Upper lobe of left lung (tissue), 6 donors: ENCODE data around the gene PHYKPL. TPM values are rescaled to one million over a fixed set of nuclear protein-coding genes. Genes with fewer than 3 reads are reported as not detected.

Experiments used
- ATAC-seq, 2 donors: fragments of 200-7000 bp; cut with Tn5 transposase; one replicate each; pipeline ENCODE4 v1.9.1; 2022; ENCODE audit warnings: mild to moderate bottlenecking in 2 of 2, moderate library complexity in 2 of 2; ENCODE audit not compliant: low FRiP score in 2 of 2
- DNase-seq, 2 donors: peaks; one replicate each; pipeline ENCODE4 v3.0.0-alpha.2; 2019 to 2020
- H3K27ac ChIP-seq, 4 donors: fragments of 200-600 bp; sonication (generic); one replicate each; pipeline ENCODE4 v1.5.1; 2016 to 2019
- H3K27me3 ChIP-seq, 4 donors: fragments of 200-600 bp; sonication (generic); one replicate each; pipeline ENCODE4 v1.5.1; 2017 to 2019
- H3K36me3 ChIP-seq, 4 donors: fragments of 200-600 bp; sonication (generic); one replicate each; pipeline ENCODE4 v1.5.1; 2016 to 2019
- H3K4me1 ChIP-seq, 4 donors: fragments of 200-600 bp; sonication (generic); one replicate each; pipeline ENCODE4 v1.5.1; 2018 to 2019
- H3K4me3 ChIP-seq, 4 donors: fragments of 200-600 bp; sonication (generic); one replicate each; pipeline ENCODE4 v1.5.1; 2017 to 2019; ENCODE audit warnings: mild to moderate bottlenecking in 2 of 4, moderate library complexity in 1 of 4
- H3K9me3 ChIP-seq, 4 donors: fragments of 200-600 bp; sonication (generic); one replicate each; pipeline ENCODE4 v1.5.1; 2018 to 2019
- EP300 ChIP-seq, 4 donors: sonication (generic); formaldehyde crosslinking; IDR thresholded peaks; one replicate each; pipeline ENCODE4 v1.5.1; 2017; ENCODE audit warnings: antibody characterized with exemption in 4 of 4, control low read depth in 2 of 4
- POLR2A ChIP-seq, 4 donors: fragments of 450-650 bp; IDR thresholded peaks; one replicate each; pipeline ENCODE4 v1.5.1; 2016 to 2017; ENCODE audit warnings: antibody characterized with exemption in 4 of 4, mild to moderate bottlenecking in 2 of 4
- POLR2AphosphoS5 ChIP-seq, 2 donors: sonication (generic); formaldehyde crosslinking; IDR thresholded peaks; one replicate each; pipeline ENCODE4 v1.5.1; 2017; ENCODE audit warnings: antibody characterized with exemption in 2 of 2
- WGBS, 2 donors: methylation state at CpG; one replicate each; pipeline ENCODE4 v1.1.5; 2017 to 2018; 5-methylcytosine and 5-hydroxymethylcytosine counted together
- total RNA-seq, 6 donors: library from RNA; depleted of rRNA in 4 of 6; stranded (reverse); fragments of >200 nt in 4 of 6; gene quantifications; one replicate each; pipeline versions ENCODE4 v1.1.0 to v1.2.1, GENCODE V29; 2016 to 2021
- TF ChIP-seq, protein P1 (sequence below), 6 experiments: fragments of 450-650 bp in 4 of 6; fragments of 200-600 bp in 2 of 6; sonication (generic) in 2 of 6; IDR thresholded peaks; one replicate each; pipeline ENCODE4 v1.5.1; 2016 to 2019; ENCODE audit warnings: antibody characterized with exemption in 6 of 6
- donor health status: DM: no; HTN: no; CAD: no; lungs with moderate emphysema.
- donor health status: DM: no; HTN: yes; CAD: no; lungs with severe emphysema.

Gene PHYKPL
- total RNA-seq, 6 donors from 2014 or later, result 61.0 to 237 (median 91.9) TPM

DNA sequence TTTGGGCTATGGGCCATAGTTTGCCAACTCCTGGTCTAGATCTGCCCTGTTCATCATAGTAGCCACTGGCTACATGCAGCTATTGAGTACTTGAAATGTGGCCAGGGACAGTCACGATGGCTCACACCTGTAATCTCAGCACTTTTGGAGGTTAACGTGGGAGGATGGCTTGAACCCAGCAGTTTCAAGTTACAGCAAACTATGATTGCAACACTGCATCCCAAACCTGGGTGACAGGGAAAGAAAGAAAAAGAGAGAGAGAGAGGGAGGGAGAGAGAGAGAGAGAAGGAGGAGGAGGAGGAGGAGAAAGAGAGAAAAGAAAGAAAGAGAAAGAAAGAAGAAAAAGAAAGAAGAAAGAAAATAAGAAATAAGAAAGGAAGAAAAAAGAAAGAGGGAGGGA, 40.4 kb downstream of the PHYKPL start:
- H3K9me3 ChIP-seq, result no peaks in the 10 kb centered on the region
- ATAC-seq, result no peak
- H3K27ac ChIP-seq, result no peak overlapping the region
- WGBS, 2 donors, result 30 to 49% methylated on average over 2 of the region's 2 CpGs
- no peak for DNase-seq
- H3K27me3 ChIP-seq, result no peaks in the 10 kb centered on the region
- H3K4me1 ChIP-seq, result no peaks in the 10 kb centered on the region
- no peaks in the 10 kb centered on the region for H3K36me3 ChIP-seq
- TF ChIP-seq EP300 (IDR thresholded peaks at IDR 0.05) (no peak), POLR2AphosphoS5 (IDR thresholded peaks at IDR 0.05) (no peak), POLR2A (IDR thresholded peaks at IDR 0.05) (no peak)
- TF ChIP-seq, protein P1, sequence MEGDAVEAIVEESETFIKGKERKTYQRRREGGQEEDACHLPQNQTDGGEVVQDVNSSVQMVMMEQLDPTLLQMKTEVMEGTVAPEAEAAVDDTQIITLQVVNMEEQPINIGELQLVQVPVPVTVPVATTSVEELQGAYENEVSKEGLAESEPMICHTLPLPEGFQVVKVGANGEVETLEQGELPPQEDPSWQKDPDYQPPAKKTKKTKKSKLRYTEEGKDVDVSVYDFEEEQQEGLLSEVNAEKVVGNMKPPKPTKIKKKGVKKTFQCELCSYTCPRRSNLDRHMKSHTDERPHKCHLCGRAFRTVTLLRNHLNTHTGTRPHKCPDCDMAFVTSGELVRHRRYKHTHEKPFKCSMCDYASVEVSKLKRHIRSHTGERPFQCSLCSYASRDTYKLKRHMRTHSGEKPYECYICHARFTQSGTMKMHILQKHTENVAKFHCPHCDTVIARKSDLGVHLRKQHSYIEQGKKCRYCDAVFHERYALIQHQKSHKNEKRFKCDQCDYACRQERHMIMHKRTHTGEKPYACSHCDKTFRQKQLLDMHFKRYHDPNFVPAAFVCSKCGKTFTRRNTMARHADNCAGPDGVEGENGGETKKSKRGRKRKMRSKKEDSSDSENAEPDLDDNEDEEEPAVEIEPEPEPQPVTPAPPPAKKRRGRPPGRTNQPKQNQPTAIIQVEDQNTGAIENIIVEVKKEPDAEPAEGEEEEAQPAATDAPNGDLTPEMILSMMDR (IDR thresholded peaks at IDR 0.05), result no peak
- H3K4me3 ChIP-seq, result no peak overlapping the region

- Histone ChIP-seq H3K4me3 (no peak overlapping the region), H3K36me3 (no peaks in the 10 kb centered on the region), H3K27me3 (no peaks in the 10 kb centered on the region), H3K27ac (no peak overlapping the region), H3K4me1 (no peaks in the 10 kb centered on the region), H3K9me3 (no peaks in the 10 kb centered on the region)
- no peak for DNase-seq
- no peak for ATAC-seq
- 80 to 84% methylated on average over 4 of the region's 4 CpGs for WGBS, 2 donors
- no peak for TF ChIP-seq POLR2A (IDR thresholded peaks at IDR 0.05)
- no peak for TF ChIP-seq EP300 (IDR thresholded peaks at IDR 0.05)
- TF ChIP-seq, protein P1 (IDR thresholded peaks at IDR 0.05), result no peak
- no peak for TF ChIP-seq POLR2AphosphoS5 (IDR thresholded peaks at IDR 0.05)
Measured at GRCh38 chr5:178191661-178192060, 40.9 kb downstream of the PHYKPL start.

GRCh38 chr5:178189433-178189832, 43.2 kb downstream of the PHYKPL start:
- Histone ChIP-seq H3K36me3 (no peaks in the 10 kb centered on the region), H3K27me3 (no peaks in the 10 kb centered on the region), H3K9me3 (no peaks in the 10 kb centered on the region), H3K27ac (no peak overlapping the region), H3K4me1 (no peaks in the 10 kb centered on the region), H3K4me3 (no peak overlapping the region)
- WGBS, 2 donors, result 36 to 53% methylated on average over 2 of the region's 2 CpGs
- DNase-seq (no peak), ATAC-seq (no peak)
- TF ChIP-seq EP300 (IDR thresholded peaks at IDR 0.05) (no peak), POLR2AphosphoS5 (IDR thresholded peaks at IDR 0.05) (no peak), POLR2A (IDR thresholded peaks at IDR 0.05) (no peak)
- TF ChIP-seq, protein P1 (IDR thresholded peaks at IDR 0.05), result no peak

- Histone ChIP-seq H3K27ac (no peak within 1 kb of the TSS), H3K9me3 (no peaks in the 10 kb centered on the region), H3K4me1 (no peaks in the 10 kb centered on the region), H3K27me3 (no peaks in the 10 kb centered on the region), H3K36me3 (no peaks in the 10 kb centered on the region), H3K4me3 (no peak within 1 kb of the TSS)
- WGBS, 2 donors, result 87 to 90% methylated on average over 19 to 26 of the region's 27 CpGs
- TF ChIP-seq EP300 (IDR thresholded peaks at IDR 0.05) (no peak), POLR2AphosphoS5 (IDR thresholded peaks at IDR 0.05) (no peak), POLR2A (IDR thresholded peaks at IDR 0.05) (no peak)
- TF ChIP-seq, protein P1 (IDR thresholded peaks at IDR 0.05), result no peak
- ATAC-seq, result no peak
- peak in 1 of 2 donors; percentile 70 for DNase-seq
Measured at GRCh38 chr5:178187014-178187413, 45.6 kb downstream of the PHYKPL start, which contains the start of gene GMCL2. TSS of gene GMCL2 (minus strand) at chr5:178187371. CDS start at chr5:178187299, 72 bp downstream.

GRCh38 chr5:178186427-178186826, 46.2 kb downstream of the PHYKPL start:
- TF ChIP-seq, protein P1 (IDR thresholded peaks at IDR 0.05), result no peak
- TF ChIP-seq POLR2A (IDR thresholded peaks at IDR 0.05) (no peak), POLR2AphosphoS5 (IDR thresholded peaks at IDR 0.05) (no peak), EP300 (IDR thresholded peaks at IDR 0.05) (no peak)

More at GRCh38 chr5:178186427-178186826, 46.2 kb downstream of the PHYKPL start:
- no peaks in the 10 kb centered on the region for H3K36me3 ChIP-seq
- no peak overlapping the region for H3K27ac ChIP-seq
- no peak overlapping the region for H3K4me3 ChIP-seq
- DNase-seq, result no peak
- H3K27me3 ChIP-seq, result no peaks in the 10 kb centered on the region
- no peak for ATAC-seq
- H3K9me3 ChIP-seq, result no peaks in the 10 kb centered on the region
- WGBS, 2 donors, result 58 to 72% methylated on average over 6 of the region's 6 CpGs
- H3K4me1 ChIP-seq, result no peaks in the 10 kb centered on the region
